Upper lobe of left lung (tissue), 6 donors: Measurements from ENCODE around the gene RGS5. TPM values are rescaled to one million over a fixed set of nuclear protein-coding genes. Genes with fewer than 3 reads are reported as not detected.

ENCODE experiments used
- ATAC-seq, 2 donors: fragments of 200-7000 bp; cut with Tn5 transposase; one replicate each; pipeline ENCODE4 v1.9.1; 2022; ENCODE audit warnings: mild to moderate bottlenecking in 2 of 2, moderate library complexity in 2 of 2; ENCODE audit not compliant: low FRiP score in 2 of 2
- DNase-seq, 2 donors: peaks; one replicate each; pipeline ENCODE4 v3.0.0-alpha.2; 2019 to 2020
- H3K27ac ChIP-seq, 4 donors: fragments of 200-600 bp; sonication (generic); one replicate each; pipeline ENCODE4 v1.5.1; 2016 to 2019
- H3K27me3 ChIP-seq, 4 donors: fragments of 200-600 bp; sonication (generic); one replicate each; pipeline ENCODE4 v1.5.1; 2017 to 2019
- H3K36me3 ChIP-seq, 4 donors: fragments of 200-600 bp; sonication (generic); one replicate each; pipeline ENCODE4 v1.5.1; 2016 to 2019
- H3K4me1 ChIP-seq, 4 donors: fragments of 200-600 bp; sonication (generic); one replicate each; pipeline ENCODE4 v1.5.1; 2018 to 2019
- H3K4me3 ChIP-seq, 4 donors: fragments of 200-600 bp; sonication (generic); one replicate each; pipeline ENCODE4 v1.5.1; 2017 to 2019; ENCODE audit warnings: mild to moderate bottlenecking in 2 of 4, moderate library complexity in 1 of 4
- H3K9me3 ChIP-seq, 4 donors: fragments of 200-600 bp; sonication (generic); one replicate each; pipeline ENCODE4 v1.5.1; 2018 to 2019
- EP300 ChIP-seq, 4 donors: sonication (generic); formaldehyde crosslinking; IDR thresholded peaks; one replicate each; pipeline ENCODE4 v1.5.1; 2017; ENCODE audit warnings: antibody characterized with exemption in 4 of 4, control low read depth in 2 of 4
- POLR2A ChIP-seq, 4 donors: fragments of 450-650 bp; IDR thresholded peaks; one replicate each; pipeline ENCODE4 v1.5.1; 2016 to 2017; ENCODE audit warnings: antibody characterized with exemption in 4 of 4, mild to moderate bottlenecking in 2 of 4
- POLR2AphosphoS5 ChIP-seq, 2 donors: sonication (generic); formaldehyde crosslinking; IDR thresholded peaks; one replicate each; pipeline ENCODE4 v1.5.1; 2017; ENCODE audit warnings: antibody characterized with exemption in 2 of 2
- WGBS, 2 donors: methylation state at CpG; one replicate each; pipeline ENCODE4 v1.1.5; 2017 to 2018; 5-methylcytosine and 5-hydroxymethylcytosine counted together
- total RNA-seq, 6 donors: library from RNA; depleted of rRNA in 4 of 6; stranded (reverse); fragments of >200 nt in 4 of 6; gene quantifications; one replicate each; pipeline versions ENCODE4 v1.1.0 to v1.2.1, GENCODE V29; 2016 to 2021
- TF ChIP-seq, protein P1 (sequence below), 6 experiments: fragments of 450-650 bp in 4 of 6; fragments of 200-600 bp in 2 of 6; sonication (generic) in 2 of 6; IDR thresholded peaks; one replicate each; pipeline ENCODE4 v1.5.1; 2016 to 2019; ENCODE audit warnings: antibody characterized with exemption in 6 of 6
- donor health status: DM: no; HTN: no; CAD: no; lungs with moderate emphysema.
- donor health status: DM: no; HTN: yes; CAD: no; lungs with severe emphysema.

Gene RGS5
- total RNA-seq, 6 donors from 2014 or later = 30.6 to 65.6 (median 53.5) TPM

GRCh38 chr1:163174524-163175437 lies 27.9 kb downstream of the RGS5 start:
- ATAC-seq (peak in 1 of 2 donors; percentile 81), DNase-seq (no peak)
- peaks cover 3 to 8% (median 5%) of the 10 kb centered on the region in 4 donors for H3K4me1 ChIP-seq
- H3K9me3 ChIP-seq = no peaks in the 10 kb centered on the region
- H3K36me3 ChIP-seq = no peaks in the 10 kb centered on the region
- H3K27me3 ChIP-seq = no peaks in the 10 kb centered on the region
- H3K4me3 ChIP-seq = no peak overlapping the region
- TF ChIP-seq, protein P1, sequence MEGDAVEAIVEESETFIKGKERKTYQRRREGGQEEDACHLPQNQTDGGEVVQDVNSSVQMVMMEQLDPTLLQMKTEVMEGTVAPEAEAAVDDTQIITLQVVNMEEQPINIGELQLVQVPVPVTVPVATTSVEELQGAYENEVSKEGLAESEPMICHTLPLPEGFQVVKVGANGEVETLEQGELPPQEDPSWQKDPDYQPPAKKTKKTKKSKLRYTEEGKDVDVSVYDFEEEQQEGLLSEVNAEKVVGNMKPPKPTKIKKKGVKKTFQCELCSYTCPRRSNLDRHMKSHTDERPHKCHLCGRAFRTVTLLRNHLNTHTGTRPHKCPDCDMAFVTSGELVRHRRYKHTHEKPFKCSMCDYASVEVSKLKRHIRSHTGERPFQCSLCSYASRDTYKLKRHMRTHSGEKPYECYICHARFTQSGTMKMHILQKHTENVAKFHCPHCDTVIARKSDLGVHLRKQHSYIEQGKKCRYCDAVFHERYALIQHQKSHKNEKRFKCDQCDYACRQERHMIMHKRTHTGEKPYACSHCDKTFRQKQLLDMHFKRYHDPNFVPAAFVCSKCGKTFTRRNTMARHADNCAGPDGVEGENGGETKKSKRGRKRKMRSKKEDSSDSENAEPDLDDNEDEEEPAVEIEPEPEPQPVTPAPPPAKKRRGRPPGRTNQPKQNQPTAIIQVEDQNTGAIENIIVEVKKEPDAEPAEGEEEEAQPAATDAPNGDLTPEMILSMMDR (IDR thresholded peaks at IDR 0.05) = peak; percentile 63 to 78 (median 70)
- TF ChIP-seq EP300 (IDR thresholded peaks at IDR 0.05) (no peak), POLR2A (IDR thresholded peaks at IDR 0.05) (no peak)
- 46 to 53% methylated on average over 18 of the region's 18 CpGs for WGBS, 2 donors
- no peak overlapping the region for H3K27ac ChIP-seq

DNA sequence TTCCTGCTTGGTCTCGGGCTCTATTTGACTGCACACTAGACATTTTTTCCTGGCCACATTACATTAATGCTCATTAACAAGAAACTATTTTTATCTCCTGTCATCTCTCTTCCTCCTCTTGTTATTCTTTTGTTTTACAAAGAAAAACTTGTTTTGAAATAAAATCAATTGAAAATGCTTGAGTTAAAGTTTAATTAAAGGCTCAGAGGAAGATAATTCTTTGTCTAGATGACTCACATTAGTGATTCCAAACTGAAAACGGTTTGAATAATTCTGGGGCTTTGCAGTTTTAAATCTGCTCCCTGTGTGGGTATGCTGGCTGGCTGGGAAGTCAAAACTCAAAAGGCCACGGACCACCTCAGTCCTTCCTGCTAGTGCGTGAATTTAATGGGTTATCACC lies 29.6 kb downstream of the RGS5 start:
- TF ChIP-seq, protein P1 (IDR thresholded peaks at IDR 0.05) = no peak
- TF ChIP-seq POLR2A (IDR thresholded peaks at IDR 0.05) (no peak), EP300 (IDR thresholded peaks at IDR 0.05) (no peak), POLR2AphosphoS5 (IDR thresholded peaks at IDR 0.05) (no peak)
- Histone ChIP-seq H3K27me3 (no peaks in the 10 kb centered on the region), H3K36me3 (no peaks in the 10 kb centered on the region), H3K27ac (peak overlapping the region in 1 of 4 donors; percentile 42), H3K4me3 (no peak overlapping the region), H3K9me3 (no peaks in the 10 kb centered on the region), H3K4me1 (peaks cover 3 to 12% (median 6%) of the 10 kb centered on the region in 4 donors)
- 50 to 56% methylated on average over 4 of the region's 4 CpGs for WGBS, 2 donors
- DNase-seq (no peak), ATAC-seq (no peak)

DNA sequence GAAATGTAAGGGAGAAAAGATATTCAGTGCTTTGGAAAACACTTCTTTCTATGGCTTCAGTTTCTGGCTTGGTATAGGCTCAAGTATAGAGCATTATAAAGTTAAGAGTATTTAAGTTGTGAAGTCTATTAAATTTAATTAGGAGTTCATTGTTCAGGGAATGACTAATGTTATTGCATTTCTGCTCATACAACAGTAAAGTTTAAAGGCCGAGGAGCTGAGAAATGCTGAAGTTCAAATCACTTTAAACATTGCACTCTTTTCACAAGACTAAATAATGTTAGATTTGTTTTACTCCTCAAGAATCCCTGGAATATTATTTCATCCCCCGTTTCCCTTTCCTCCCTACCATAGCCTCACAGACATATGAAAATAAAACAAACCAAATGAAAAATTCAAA lies 30.1 kb downstream of the RGS5 start:
- Histone ChIP-seq H3K36me3 (no peaks in the 10 kb centered on the region), H3K27ac (peak overlapping the region in 2 of 4 donors; percentile 19 to 42), H3K27me3 (no peaks in the 10 kb centered on the region), H3K4me1 (peaks cover 6 to 12% (median 7%) of the 10 kb centered on the region in 4 donors), H3K4me3 (no peak overlapping the region), H3K9me3 (no peaks in the 10 kb centered on the region)
- ATAC-seq (no peak), DNase-seq (no peak)
- TF ChIP-seq POLR2AphosphoS5 (IDR thresholded peaks at IDR 0.05) (no peak), POLR2A (IDR thresholded peaks at IDR 0.05) (no peak), EP300 (IDR thresholded peaks at IDR 0.05) (no peak)
- TF ChIP-seq, protein P1 (IDR thresholded peaks at IDR 0.05) = no peak
- WGBS, 2 donors = 42 to 67% methylated on average over 2 of the region's 2 CpGs

DNA sequence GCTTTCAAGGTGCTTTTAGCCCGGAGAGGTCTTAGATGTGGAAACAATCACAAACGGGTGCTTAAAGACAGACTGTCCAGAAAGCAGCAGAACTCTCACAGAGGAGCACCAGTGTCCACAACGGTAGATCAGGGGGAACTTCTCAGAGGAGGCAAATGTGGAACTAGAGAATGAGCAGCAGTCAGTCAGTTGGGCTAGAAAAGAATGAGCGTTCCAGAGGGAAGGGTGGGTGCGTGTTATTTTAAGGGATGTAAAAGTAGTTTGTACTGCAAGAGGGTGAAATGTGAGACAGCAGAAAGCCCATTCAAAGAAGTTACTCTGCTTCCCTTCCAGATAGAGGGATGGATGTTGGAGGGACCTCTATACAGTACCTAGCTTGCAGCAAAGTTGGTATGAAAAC lies 30.9 kb downstream of the RGS5 start:
- Histone ChIP-seq H3K9me3 (no peaks in the 10 kb centered on the region), H3K27me3 (no peaks in the 10 kb centered on the region), H3K4me3 (no peak overlapping the region), H3K4me1 (peaks cover 6 to 14% (median 8%) of the 10 kb centered on the region in 4 donors), H3K36me3 (no peaks in the 10 kb centered on the region), H3K27ac (peak overlapping the region in 1 of 4 donors; percentile 42)
- TF ChIP-seq, protein P1 (IDR thresholded peaks at IDR 0.05) = no peak
- TF ChIP-seq EP300 (IDR thresholded peaks at IDR 0.05) (no peak), POLR2A (IDR thresholded peaks at IDR 0.05) (no peak), POLR2AphosphoS5 (IDR thresholded peaks at IDR 0.05) (no peak)
- WGBS, 2 donors = 46 to 54% methylated on average over 5 of the region's 5 CpGs
- ATAC-seq = no peak
- no peak for DNase-seq
